ENCODE measurements around the gene ZSWIM4.

Gene ZSWIM4

GRCh38 chr19:13830741-13831536, 35.7 kb downstream of the ZSWIM4 start:
- no peak for TF ChIP-seq ZFX (IDR thresholded peaks at IDR 0.05; ENCODE audit: borderline replicate concordance)
- TF ChIP-seq, protein P1, sequence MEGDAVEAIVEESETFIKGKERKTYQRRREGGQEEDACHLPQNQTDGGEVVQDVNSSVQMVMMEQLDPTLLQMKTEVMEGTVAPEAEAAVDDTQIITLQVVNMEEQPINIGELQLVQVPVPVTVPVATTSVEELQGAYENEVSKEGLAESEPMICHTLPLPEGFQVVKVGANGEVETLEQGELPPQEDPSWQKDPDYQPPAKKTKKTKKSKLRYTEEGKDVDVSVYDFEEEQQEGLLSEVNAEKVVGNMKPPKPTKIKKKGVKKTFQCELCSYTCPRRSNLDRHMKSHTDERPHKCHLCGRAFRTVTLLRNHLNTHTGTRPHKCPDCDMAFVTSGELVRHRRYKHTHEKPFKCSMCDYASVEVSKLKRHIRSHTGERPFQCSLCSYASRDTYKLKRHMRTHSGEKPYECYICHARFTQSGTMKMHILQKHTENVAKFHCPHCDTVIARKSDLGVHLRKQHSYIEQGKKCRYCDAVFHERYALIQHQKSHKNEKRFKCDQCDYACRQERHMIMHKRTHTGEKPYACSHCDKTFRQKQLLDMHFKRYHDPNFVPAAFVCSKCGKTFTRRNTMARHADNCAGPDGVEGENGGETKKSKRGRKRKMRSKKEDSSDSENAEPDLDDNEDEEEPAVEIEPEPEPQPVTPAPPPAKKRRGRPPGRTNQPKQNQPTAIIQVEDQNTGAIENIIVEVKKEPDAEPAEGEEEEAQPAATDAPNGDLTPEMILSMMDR (IDR thresholded peaks at IDR 0.05), result no peak
- H3K27ac ChIP-seq, result no peak overlapping the region

DNA sequence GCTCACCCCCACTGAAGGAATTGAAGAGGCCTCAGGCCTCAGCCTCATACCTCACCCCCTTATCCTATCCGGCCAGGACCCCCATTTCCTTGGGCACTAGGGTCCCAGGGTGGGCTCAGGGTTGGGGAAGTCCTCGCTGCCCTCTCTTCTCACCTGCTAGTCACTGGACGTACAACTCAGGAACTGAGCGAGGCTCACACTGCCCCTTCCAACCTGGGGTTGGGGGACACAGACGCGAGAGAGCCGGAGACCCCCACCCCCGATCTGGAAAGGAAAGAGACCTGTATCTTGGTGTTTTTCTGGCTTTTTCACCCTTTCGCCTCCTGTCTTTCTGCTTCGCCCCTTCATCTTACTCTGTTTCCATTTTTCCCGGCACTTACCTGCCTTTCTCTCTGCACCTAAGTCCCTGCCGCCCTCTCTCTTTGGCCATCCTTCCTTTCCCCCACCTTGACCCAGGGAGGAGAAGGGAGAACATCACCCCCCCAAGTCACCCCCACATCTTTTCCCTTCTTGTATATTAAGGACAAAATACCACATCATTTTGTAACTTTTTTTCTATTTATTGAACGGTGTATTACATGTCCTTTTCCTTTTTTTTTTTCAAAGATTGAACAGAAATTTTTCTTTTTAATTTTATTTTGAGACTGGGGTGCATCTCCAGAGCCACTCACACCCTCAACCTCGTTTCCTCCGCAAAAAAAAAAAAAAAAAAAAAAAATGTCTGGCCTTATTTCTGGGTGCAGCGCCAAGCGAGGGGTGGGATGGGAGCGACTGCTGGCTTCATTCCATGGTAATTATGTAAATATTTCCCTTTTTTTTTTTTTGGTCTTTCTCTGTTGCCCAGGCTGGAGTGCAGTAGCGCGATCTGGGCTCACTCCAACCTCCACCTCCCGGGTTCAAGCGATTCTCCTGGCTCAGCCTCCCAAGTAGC, 36.6 kb downstream of the ZSWIM4 start:
- H3K27ac ChIP-seq, result peak overlapping the region; percentile 98
- no peak for TF ChIP-seq ZFX (IDR thresholded peaks at IDR 0.05; ENCODE audit: borderline replicate concordance)
- TF ChIP-seq, protein P1 (IDR thresholded peaks at IDR 0.05), result no peak

- no peak for TF ChIP-seq ZFX (IDR thresholded peaks at IDR 0.05; ENCODE audit: borderline replicate concordance)
- TF ChIP-seq, protein P1 (IDR thresholded peaks at IDR 0.05), result peak; percentile 86
- peak overlapping the region; percentile 98 for H3K27ac ChIP-seq
Observed at GRCh38 chr19:13833330-13834243, 38.3 kb downstream of the ZSWIM4 start.

DNA sequence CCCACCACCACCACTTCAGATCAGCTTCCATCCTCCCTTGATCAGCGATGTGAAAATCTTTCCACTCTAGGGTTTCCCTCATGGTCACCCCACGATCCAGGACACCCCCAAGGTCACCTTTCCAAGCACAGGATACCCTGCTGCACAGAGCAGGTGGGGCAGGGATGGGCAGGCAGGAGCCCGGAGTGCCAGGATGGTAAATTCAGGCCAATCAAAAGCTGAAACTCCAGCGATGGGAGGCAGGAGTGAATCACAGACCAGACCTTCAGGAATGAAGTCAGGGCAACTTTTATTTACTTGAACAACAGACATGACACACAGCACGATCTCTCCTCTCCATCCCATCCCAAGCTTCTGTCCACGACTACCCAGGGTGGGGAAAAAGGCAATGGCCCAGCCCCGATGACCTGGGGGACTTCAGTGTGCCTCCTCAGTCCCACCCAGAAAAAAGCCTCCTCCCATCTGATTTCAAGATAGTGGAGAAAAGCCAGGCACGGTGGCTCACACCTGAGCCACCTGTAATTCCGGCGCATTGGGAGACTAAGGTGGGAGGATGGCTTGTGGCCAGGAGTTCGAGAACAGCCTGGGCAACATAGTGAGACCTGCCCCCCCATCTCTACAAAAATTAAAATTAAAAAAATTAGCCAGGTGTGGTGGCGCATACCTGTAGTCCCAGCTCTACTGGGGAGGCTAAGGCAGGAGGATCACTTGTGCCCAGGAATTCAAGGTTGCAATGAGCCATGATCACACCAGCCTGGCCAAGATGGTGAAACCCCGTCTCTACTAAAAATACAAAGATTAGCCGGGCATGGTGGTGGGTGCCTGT, 39.2 kb downstream of the ZSWIM4 start:
- H3K27ac ChIP-seq, result peak overlapping the region; percentile 98
- TF ChIP-seq, protein P1 (IDR thresholded peaks at IDR 0.05), result no peak
- no peak for TF ChIP-seq ZFX (IDR thresholded peaks at IDR 0.05; ENCODE audit: borderline replicate concordance)

- H3K27ac ChIP-seq, result peak overlapping the region; percentile 98
- no peak for TF ChIP-seq ZFX (IDR thresholded peaks at IDR 0.05; ENCODE audit: borderline replicate concordance)
- TF ChIP-seq, protein P1 (IDR thresholded peaks at IDR 0.05), result no peak
Observed at GRCh38 chr19:13835791-13836723, 40.8 kb downstream of the ZSWIM4 start.
